Vagina (tissue), 2 donors: ENCODE measurements around the gene NACAD. TPM values are rescaled to one million over a fixed set of nuclear protein-coding genes. Genes with fewer than 3 reads are reported as not detected.

Experiments used
- DNase-seq, 2 donors: peaks; one replicate each; pipeline ENCODE4 v3.0.0-alpha.2; 2017; ENCODE audit errors: extremely low spot score in 2 of 2
- H3K27ac ChIP-seq: fragments of 200-600 bp; sonication (generic); one replicate; pipeline ENCODE4 v1.5.1; 2019
- H3K27me3 ChIP-seq: fragments of 200-600 bp; sonication (generic); one replicate; pipeline ENCODE4 v1.5.1; 2019
- H3K36me3 ChIP-seq, 2 donors: fragments of 200-600 bp; sonication (generic); one replicate each; pipeline ENCODE4 v1.5.1; 2017 to 2019
- H3K4me1 ChIP-seq: fragments of 200-600 bp; sonication (generic); one replicate; pipeline ENCODE4 v1.5.1; 2019
- H3K4me3 ChIP-seq, 2 donors: fragments of 200-600 bp; sonication (generic); 1 replicate in 1 of 2; 2 replicates in 1 of 2; pipeline ENCODE4 v1.5.1; 2016 to 2019
- H3K9me3 ChIP-seq: fragments of 200-600 bp; sonication (generic); one replicate; pipeline ENCODE4 v1.5.1; 2019
- CTCF ChIP-seq, 3 experiments: fragments of 450-650 bp in 2 of 3; fragments of 200-600 bp in 1 of 3; sonication (generic) in 1 of 3; IDR thresholded peaks; one replicate each; pipeline ENCODE4 v1.5.1; 2017 to 2019; ENCODE audit warnings: antibody characterized with exemption in 3 of 3, mild to moderate bottlenecking in 2 of 3, moderate library complexity in 2 of 3
- POLR2A ChIP-seq, 2 donors: fragments of 450-650 bp; IDR thresholded peaks; one replicate each; pipeline ENCODE4 v1.6.1; 2017; ENCODE audit warnings: antibody characterized with exemption in 2 of 2, mild to moderate bottlenecking in 2 of 2, moderate library complexity in 2 of 2
- POLR2AphosphoS5 ChIP-seq, 2 donors: sonication (generic); formaldehyde crosslinking; IDR thresholded peaks; one replicate each; pipeline ENCODE4 v1.9.0; 2017; ENCODE audit warnings: antibody characterized with exemption in 2 of 2, mild to moderate bottlenecking in 2 of 2, low read depth in 1 of 2; ENCODE audit not compliant: insufficient read depth in 1 of 2
- intact Hi-C: fragments of 100-400 bp; cut with DNase I; formaldehyde crosslinking; loops from one replicate; pipeline ENCODE4 v1.15.1; 2023
- total RNA-seq: library from RNA; depleted of rRNA; stranded (reverse); fragments of >200 nt; gene quantifications from one replicate; pipeline ENCODE4 v1.2.3, GENCODE V29; 2016

Gene NACAD
- total RNA-seq, 1 donor from 2014 or later: 9.6 TPM

GRCh38 chr7:45073786-45074527, 14.8 kb downstream of the NACAD start:
- intact Hi-C loops: no loop called here
- TF ChIP-seq CTCF (IDR thresholded peaks at IDR 0.05): no peak
- TF ChIP-seq POLR2A (IDR thresholded peaks at IDR 0.05): no peak
- TF ChIP-seq POLR2AphosphoS5 (IDR thresholded peaks at IDR 0.05; ENCODE audit: insufficient read depth in 1 of 2, low read depth in 1 of 2): no peak
- Histone ChIP-seq H3K27me3 (no peaks in the 10 kb centered on the region), H3K27ac (no peak overlapping the region), H3K36me3 (peaks cover 0 to 71% of the 10 kb centered on the region in 2 donors), H3K4me3 (no peak overlapping the region), H3K9me3 (no peaks in the 10 kb centered on the region), H3K4me1 (no peaks in the 10 kb centered on the region)
- no peak for DNase-seq

- DNase-seq: no peak
- Histone ChIP-seq H3K27ac (no peak overlapping the region), H3K27me3 (no peaks in the 10 kb centered on the region), H3K9me3 (no peaks in the 10 kb centered on the region), H3K4me1 (no peaks in the 10 kb centered on the region), H3K4me3 (no peak overlapping the region), H3K36me3 (peaks cover 0 to 78% of the 10 kb centered on the region in 2 donors)
- intact Hi-C loops: no loop called here
- TF ChIP-seq POLR2AphosphoS5 (IDR thresholded peaks at IDR 0.05; ENCODE audit: insufficient read depth in 1 of 2, low read depth in 1 of 2) (no peak), CTCF (IDR thresholded peaks at IDR 0.05) (no peak), POLR2A (IDR thresholded peaks at IDR 0.05) (no peak)
These were observed 15.6 kb downstream of the NACAD start for GRCh38 chr7:45073031-45073785.

GRCh38 chr7:45072131-45073030, 16.4 kb downstream of the NACAD start:
- no peaks in the 10 kb centered on the region for H3K9me3 ChIP-seq
- H3K27ac ChIP-seq: no peak overlapping the region
- intact Hi-C loops: no loop called here
- DNase-seq: no peak
- no peaks in the 10 kb centered on the region for H3K4me1 ChIP-seq
- peaks cover 0 to 79% of the 10 kb centered on the region in 2 donors for H3K36me3 ChIP-seq
- H3K4me3 ChIP-seq: no peak overlapping the region
- H3K27me3 ChIP-seq: no peaks in the 10 kb centered on the region
- no peak for TF ChIP-seq CTCF (IDR thresholded peaks at IDR 0.05)
- no peak for TF ChIP-seq POLR2AphosphoS5 (IDR thresholded peaks at IDR 0.05; ENCODE audit: insufficient read depth in 1 of 2, low read depth in 1 of 2)
- TF ChIP-seq POLR2A (IDR thresholded peaks at IDR 0.05): no peak

- TF ChIP-seq POLR2AphosphoS5 (IDR thresholded peaks at IDR 0.05; ENCODE audit: insufficient read depth in 1 of 2, low read depth in 1 of 2) (no peak), CTCF (IDR thresholded peaks at IDR 0.05) (no peak), POLR2A (IDR thresholded peaks at IDR 0.05) (no peak)
- no peaks in the 10 kb centered on the region for H3K27me3 ChIP-seq
- H3K36me3 ChIP-seq: peaks cover 0 to 73% of the 10 kb centered on the region in 2 donors
These were observed 17.2 kb downstream of the NACAD start for GRCh38 chr7:45071528-45071927.

More at GRCh38 chr7:45071528-45071927, 17.2 kb downstream of the NACAD start:
- intact Hi-C loops: no loop called here
- Histone ChIP-seq H3K4me3 (no peak overlapping the region), H3K9me3 (no peaks in the 10 kb centered on the region), H3K4me1 (no peaks in the 10 kb centered on the region), H3K27ac (no peak overlapping the region)
- no peak for DNase-seq
